HepG2 (cell line): Measurements from ENCODE around the gene SLC7A8. TPM values are rescaled to one million over a fixed set of nuclear protein-coding genes. Genes with fewer than 3 reads are reported as not detected.
A peak's percentile ranks its signal among the peaks of the same experiment; 100 is the strongest.

ENCODE experiments used
- ATAC-seq: fragments of 200-7000 bp; cut with Tn5 transposase; 3 replicates; pipeline ENCODE4 v1.9.1; 2020; ENCODE audit warnings: mild to moderate bottlenecking, moderate library complexity
- BruUV-seq: library from RNA; stranded (reverse); fragments of 400-500 nt; replicated peaks from 2 replicates; lab custom pipeline; 2021; lab: Mats Ljungman, UMichigan
- CTCF ChIA-PET: fragments of 300-600 bp; formaldehyde crosslinking; extraction: SDS; loops from one replicate; lab custom pipeline; 2021; ENCODE audit warnings: low total read pairs, inconsistent platforms, low intra/inter-chr PET ratio; lab: Yijun Ruan, JAX
- POLR2A ChIA-PET: fragments of 350-600 bp; sonication (Branson Sonifier 250); formaldehyde crosslinking; loops from one replicate; lab custom pipeline; 2020; ENCODE audit warnings: antibody characterized with exemption, inconsistent platforms; lab: Yijun Ruan, JAX
- DNase-seq: peaks from one replicate; pipeline ENCODE4 v3.0.0-alpha.2; 2015; ENCODE audit warnings: low spot score
- FAIRE-seq: peaks from 3 replicates; lab custom pipeline; 2011; peaks lifted over from hg19 to GRCh38; lab: Jason Lieb, UNC
- H2AFZ ChIP-seq: one replicate; pipeline ENCODE4 v1.6.1; 2011; ENCODE audit warnings: low read length, inconsistent platforms
- H3K27ac ChIP-seq: fragments of 300-600 bp; 3 replicates; pipeline ENCODE4 v1.8.0; 2011; ENCODE audit warnings: mixed run types, mild to moderate bottlenecking, mixed read lengths, low read length, inconsistent platforms; ENCODE audit not compliant: insufficient read depth; ENCODE audit errors: extremely low read length
- H3K27me3 ChIP-seq, 2 experiments: fragments of 200-600 bp in 1 of 2; 2 replicates in 1 of 2; 3 replicates in 1 of 2; pipeline versions ENCODE4 v1.6.0 to v1.8.0; 2011; ENCODE audit warnings: low read length in 2 of 2, mild to moderate bottlenecking in 2 of 2, moderate library complexity in 2 of 2, inconsistent platforms in 1 of 2; ENCODE audit not compliant: insufficient read depth in 2 of 2, control insufficient read depth in 1 of 2
- H3K36me3 ChIP-seq, 2 experiments: fragments of 200-600 bp in 1 of 2; replicated peaks in 1 of 2; 2 replicates in 1 of 2; 3 replicates in 1 of 2; pipeline versions ENCODE4 v1.5.1 to v1.8.0; 2011; ENCODE audit warnings: low read length in 2 of 2, inconsistent platforms in 1 of 2; ENCODE audit not compliant: insufficient read depth in 2 of 2, control insufficient read depth in 1 of 2
- H3K4me1 ChIP-seq: 2 replicates; pipeline ENCODE4 v1.5.1; 2012; ENCODE audit warnings: low read length, inconsistent platforms; ENCODE audit not compliant: insufficient read depth
- H3K4me2 ChIP-seq: 2 replicates; pipeline ENCODE4 v1.6.0; 2011; ENCODE audit warnings: low read depth, low read length, inconsistent platforms
- H3K4me3 ChIP-seq, 3 experiments: fragments of 200-600 bp in 1 of 3; sonication (generic), shearing (Covaris generic) in 1 of 3; replicated peaks in 1 of 3; 2 replicates each; pipeline ENCODE4 v1.5.1; 2011 to 2016; ENCODE audit warnings: low read length in 3 of 3, inconsistent platforms in 2 of 3, low read depth in 2 of 3, mild to moderate bottlenecking in 2 of 3, control low read depth in 1 of 3, mixed read lengths in 1 of 3; ENCODE audit not compliant: insufficient read depth in 1 of 3
- H3K79me2 ChIP-seq: one replicate; pipeline ENCODE4 v1.6.1; 2011; ENCODE audit warnings: low read length, inconsistent platforms; ENCODE audit not compliant: insufficient read depth
- H3K9ac ChIP-seq: 2 replicates; pipeline ENCODE4 v1.6.0; 2011; ENCODE audit warnings: mild to moderate bottlenecking, low read depth, low read length, inconsistent platforms; ENCODE audit not compliant: insufficient read depth
- H3K9me3 ChIP-seq: 2 replicates; pipeline ENCODE4 v1.5.1; 2012; ENCODE audit warnings: mild to moderate bottlenecking, low read length
- H4K20me1 ChIP-seq: 2 replicates; pipeline ENCODE4 v1.6.0; 2011; ENCODE audit warnings: inconsistent platforms, mild to moderate bottlenecking, low read length, moderate library complexity; ENCODE audit not compliant: insufficient read depth
- CBX5 ChIP-seq: sonication (generic); formaldehyde crosslinking; IDR thresholded peaks from 2 replicates; pipeline ENCODE4 v1.4.0; 2020; ENCODE audit warnings: missing genetic modification reagents, borderline replicate concordance
- CEBPB ChIP-seq: IDR thresholded peaks from 2 replicates; pipeline ENCODE4 v1.6.1; 2011; ENCODE audit warnings: low read depth, low read length, improper control_type of control experiment, borderline replicate concordance
- CEBPG ChIP-seq: IDR thresholded peaks from 2 replicates; pipeline ENCODE4 v1.6.1; 2016
- CTCF ChIP-seq: sonication (generic); formaldehyde crosslinking; IDR thresholded peaks from 2 replicates; pipeline ENCODE4 v1.5.0; 2020; ENCODE audit warnings: mild to moderate bottlenecking, missing genetic modification reagents, moderate library complexity
- FOXA3 ChIP-seq: IDR thresholded peaks from 2 replicates; pipeline ENCODE4 v1.6.1; 2016; ENCODE audit warnings: missing genetic modification reagents, missing compliant biosample characterization
- MAFK ChIP-seq, 2 experiments: IDR thresholded peaks in 1 of 2; conservative IDR thresholded peaks in 1 of 2; 2 replicates each; pipeline ENCODE4 v1.6.1; 2011; ENCODE audit warnings: improper control_type of control experiment in 2 of 2, low read length in 2 of 2
- NR2F1 ChIP-seq, 2 experiments: fragments of 450-650 bp in 1 of 2; formaldehyde crosslinking in 1 of 2; IDR thresholded peaks; 2 replicates each; pipeline versions ENCODE4 v1.5.0 to v1.6.1; 2016 to 2020; ENCODE audit warnings: mild to moderate bottlenecking in 1 of 2, missing compliant biosample characterization in 1 of 2, missing genetic modification reagents in 1 of 2, moderate library complexity in 1 of 2
- POGZ ChIP-seq: sonication (generic); formaldehyde crosslinking; IDR thresholded peaks from 2 replicates; pipeline ENCODE4 v1.4.0; 2020; ENCODE audit warnings: mild to moderate bottlenecking, missing genetic modification reagents
- POLR2G ChIP-seq: fragments of 200-400 bp; formaldehyde crosslinking; IDR thresholded peaks from 2 replicates; pipeline ENCODE4 v1.6.1; 2018; ENCODE audit warnings: mild to moderate bottlenecking, low read depth, low read length, moderate library complexity
- RBFOX2 ChIP-seq: fragments of 200-400 bp; formaldehyde crosslinking; IDR thresholded peaks from 2 replicates; pipeline ENCODE4 v1.6.1; 2017; ENCODE audit warnings: low read depth, mild to moderate bottlenecking, low read length
- SAFB2 ChIP-seq: sonication (generic); formaldehyde crosslinking; IDR thresholded peaks from 2 replicates; pipeline ENCODE4 v1.5.1; 2020; ENCODE audit warnings: missing genetic modification reagents, low read depth, mild to moderate bottlenecking, borderline replicate concordance
- USF2 ChIP-seq, 2 experiments: sonication (generic) in 1 of 2; formaldehyde crosslinking in 1 of 2; IDR thresholded peaks; 2 replicates each; pipeline versions ENCODE4 v1.5.1 to v1.6.1; 2011 to 2020; ENCODE audit warnings: borderline replicate concordance in 1 of 2, low read depth in 1 of 2, low read length in 1 of 2, mild to moderate bottlenecking in 1 of 2, missing genetic modification reagents in 1 of 2, moderate library complexity in 1 of 2
- ZNF3 ChIP-seq: IDR thresholded peaks from 2 replicates; pipeline ENCODE4 v1.7.0; 2017; ENCODE audit warnings: inconsistent platforms
- ZNF33B ChIP-seq: sonication (generic); formaldehyde crosslinking; IDR thresholded peaks from 2 replicates; pipeline ENCODE4 v1.5.1; 2020; ENCODE audit warnings: mild to moderate bottlenecking, missing genetic modification reagents
- ZNF468 ChIP-seq: sonication (generic); formaldehyde crosslinking; IDR thresholded peaks from 2 replicates; pipeline ENCODE4 v1.8.0; 2022; ENCODE audit warnings: mild to moderate bottlenecking, moderate library complexity, missing genetic modification reagents
- ZZZ3 ChIP-seq: sonication (generic); formaldehyde crosslinking; IDR thresholded peaks from 2 replicates; pipeline ENCODE4 v1.4.0; 2020; ENCODE audit warnings: missing genetic modification reagents, mild to moderate bottlenecking, borderline replicate concordance
- WGBS: methylation state at CpG from one replicate; pipeline ENCODE4 v1.1.6; 2017; ENCODE audit warnings: low lambda C conversion rate; 5-methylcytosine and 5-hydroxymethylcytosine counted together
- in situ Hi-C: cut with HindIII; loops from 2 replicates; pipeline ENCODE4 v1.10.0; 2017; ENCODE audit warnings: low pct_unique_long_range_greater_than_20kb; ENCODE audit not compliant: extremely low pct_ligation_motif_present
- intact Hi-C: fragments of 100-400 bp; cut with micrococcal nuclease; formaldehyde crosslinking; loops from one replicate; pipeline ENCODE4 v1.10.0; 2022; ENCODE audit not compliant: unreplicated experiment
- polyA plus RNA-seq, 8 experiments: library from polyadenylated mRNA; depleted of rRNA in 3 of 8; stranded (reverse) in 7 of 8; unstranded in 1 of 8; fragments of >200 nt; fragmentation: Illumina TruSeq in 4 of 8; extraction: Trizol in 4 of 8; gene quantifications; 2 replicates each; pipeline versions ENCODE4 v1.2.1 to v1.2.3, GENCODE V29; 2011 to 2016; ENCODE audit warnings: low read depth in 4 of 8, missing spikeins in 1 of 8, mixed read lengths in 1 of 8; ENCODE audit not compliant: insufficient read depth in 1 of 8
- total RNA-seq, 5 experiments: library from RNA; depleted of rRNA; stranded (reverse); fragments of >200 nt; fragmentation: Illumina TruSeq; extraction: Trizol; gene quantifications; 2 replicates each; pipeline ENCODE4 v1.2.3, GENCODE V29; 2016; ENCODE audit warnings: low read depth in 1 of 5
- TF ChIP-seq, protein P1 (sequence below): sonication (generic); formaldehyde crosslinking; IDR thresholded peaks from 2 replicates; pipeline ENCODE4 v1.8.0; 2022; ENCODE audit warnings: mild to moderate bottlenecking, missing genetic modification reagents, moderate library complexity

SLC7A8 gene
- total and polyA plus RNA-seq, 2 of the 13 experiments (the other 11 are each of a cell fraction or from before 2014, with no cell fraction given) = 0.25 TPM; not detected in 1

- 67% methylated on average over 2 of the region's 2 CpGs for WGBS
- intact Hi-C loops (no loop called here), in situ Hi-C loops (no loop called here)
- Histone ChIP-seq H3K4me2 (no peak overlapping the region), H2AFZ (no peak overlapping the region), H3K9ac (no peak overlapping the region), H3K79me2 (no peaks in the 10 kb centered on the region), H3K9me3 (no peaks in the 10 kb centered on the region), H3K27ac (no peak overlapping the region), H3K4me3 (no peak overlapping the region), H3K36me3 (peaks cover 66 to 99% of the 10 kb centered on the region in 2 experiments), H3K27me3 (no peaks in the 10 kb centered on the region), H4K20me1 (peaks cover 9% of the 10 kb centered on the region; the same call in 1 of the 2 replicates), H3K4me1 (no peaks in the 10 kb centered on the region)
- peak; percentile 66 for ATAC-seq
- peak; percentile 76 for DNase-seq
- CTCF ChIA-PET = interaction anchor here (1.6 to 4.1 kb wide), 3 partner anchors 10 to 108 kb away, joined by 4 to 20 read pairs (median 8); no protein-coding TSS in a partner anchor
- BruUV-seq = no TSS peak
- POLR2A ChIA-PET = interaction anchor here (0.5 to 5.8 kb wide), 4 partner anchors 10 to 346 kb away, joined by 3 to 85 read pairs (median 12); partner anchors contain the start of genes ACIN1 and C14orf119
- no peak for FAIRE-seq
- TF ChIP-seq, protein P1, sequence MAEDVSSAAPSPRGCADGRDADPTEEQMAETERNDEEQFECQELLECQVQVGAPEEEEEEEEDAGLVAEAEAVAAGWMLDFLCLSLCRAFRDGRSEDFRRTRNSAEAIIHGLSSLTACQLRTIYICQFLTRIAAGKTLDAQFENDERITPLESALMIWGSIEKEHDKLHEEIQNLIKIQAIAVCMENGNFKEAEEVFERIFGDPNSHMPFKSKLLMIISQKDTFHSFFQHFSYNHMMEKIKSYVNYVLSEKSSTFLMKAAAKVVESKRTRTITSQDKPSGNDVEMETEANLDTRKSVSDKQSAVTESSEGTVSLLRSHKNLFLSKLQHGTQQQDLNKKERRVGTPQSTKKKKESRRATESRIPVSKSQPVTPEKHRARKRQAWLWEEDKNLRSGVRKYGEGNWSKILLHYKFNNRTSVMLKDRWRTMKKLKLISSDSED (CRISPR knock-in tag) = no peak
- 0 out of 4 replicates have a peak, but pooled peaks of 1 of the 2 experiments have one; percentile 31 for TF ChIP-seq MAFK (conservative IDR thresholded peaks at IDR 0.05 in 1 of 2, IDR thresholded peaks at IDR 0.05 in 1 of 2; ENCODE audit: low read length in 2 of 2)
- TF ChIP-seq CBX5 = 0 out of 2 replicates have a peak, but pooled peaks have one; percentile 47
- TF ChIP-seq POLR2G = peak; percentile 22; the same call in 1 of the 2 replicates
- TF ChIP-seq NR2F1 (CRISPR knock-in tag; IDR thresholded peaks at IDR 0.05) = peak in 1 of 2 experiments; percentile 52; a peak in 1 of 4 replicates
- TF ChIP-seq ZZZ3 = no peak
- peak; percentile 29; the same call in 1 of the 2 replicates for TF ChIP-seq CEBPB
- TF ChIP-seq SAFB2 = no peak
- TF ChIP-seq RBFOX2 = 0 out of 2 replicates have a peak, but pooled peaks have one; percentile 6
- no peak for TF ChIP-seq ZNF468 (CRISPR knock-in tag)
- 0 out of 2 replicates have a peak, but pooled peaks have one; percentile 23 for TF ChIP-seq CEBPG
- peak; percentile 34; the same call in 1 of the 2 replicates for TF ChIP-seq USF2 (IDR thresholded peaks at IDR 0.05; ENCODE audit: low read depth, low read length)
- TF ChIP-seq USF2 (CRISPR knock-in tag; IDR thresholded peaks at IDR 0.05; ENCODE audit: borderline replicate concordance) = no peak
- 0 out of 2 replicates have a peak, but pooled peaks have one; percentile 13 for TF ChIP-seq CTCF (CRISPR knock-in tag)
- 0 out of 2 replicates have a peak, but pooled peaks have one; percentile 20 for TF ChIP-seq POGZ (CRISPR knock-in tag)
- no peak for TF ChIP-seq ZNF33B
- TF ChIP-seq ZNF3 = no peak
- TF ChIP-seq FOXA3 = no peak
These were observed 104.8 kb downstream of the SLC7A8 start for GRCh38 chr14:23078692-23079116.
